ENCODE data around the gene NR2F1-AS1.
A peak's percentile ranks its signal among the peaks of the same experiment; 100 is the strongest.

The NR2F1-AS1 gene

DNA sequence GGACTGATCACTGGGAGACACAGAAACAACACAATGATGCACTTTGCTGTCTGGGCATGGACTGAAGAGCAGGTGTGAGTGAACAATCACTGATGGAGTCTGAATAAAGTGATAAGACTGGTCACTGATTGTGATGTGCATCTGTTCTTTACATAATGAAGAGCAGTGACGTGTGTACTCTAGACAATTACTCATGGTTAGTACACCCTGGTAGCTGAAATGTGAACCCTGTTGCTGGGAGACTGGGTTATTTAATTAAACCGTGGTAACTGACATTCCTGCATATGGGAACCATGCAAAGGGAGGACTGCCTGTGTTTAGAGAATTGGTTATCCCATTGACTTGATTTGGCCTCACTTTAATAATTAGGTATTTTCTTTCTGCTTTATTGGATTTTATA is 202.9 kb downstream of the NR2F1-AS1 start:
- peak; percentile 55 for DNase-seq

DNA sequence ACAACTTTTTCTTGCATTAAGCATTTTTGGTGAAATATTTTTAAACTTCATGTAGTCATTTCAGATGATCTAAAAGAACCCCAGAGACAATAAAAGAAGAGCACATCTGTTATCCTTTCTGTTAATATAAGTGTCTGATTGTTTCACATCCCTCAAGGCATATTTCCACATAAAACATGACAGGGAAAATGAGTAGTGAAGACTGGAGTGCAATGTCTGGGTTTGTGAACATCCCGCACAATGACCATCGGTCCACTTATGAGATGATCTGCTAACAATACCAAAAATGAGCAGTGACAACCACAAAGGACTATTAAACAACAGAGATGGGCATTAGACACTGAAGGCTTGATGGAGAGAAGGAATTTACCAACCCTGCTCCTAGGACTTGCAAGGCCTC is 209.1 kb downstream of the NR2F1-AS1 start:
- DNase-seq, result no peak

GRCh38 chr5:93364378-93364777 is 216.6 kb downstream of the NR2F1-AS1 start:
- DNase-seq, result no peak

DNA sequence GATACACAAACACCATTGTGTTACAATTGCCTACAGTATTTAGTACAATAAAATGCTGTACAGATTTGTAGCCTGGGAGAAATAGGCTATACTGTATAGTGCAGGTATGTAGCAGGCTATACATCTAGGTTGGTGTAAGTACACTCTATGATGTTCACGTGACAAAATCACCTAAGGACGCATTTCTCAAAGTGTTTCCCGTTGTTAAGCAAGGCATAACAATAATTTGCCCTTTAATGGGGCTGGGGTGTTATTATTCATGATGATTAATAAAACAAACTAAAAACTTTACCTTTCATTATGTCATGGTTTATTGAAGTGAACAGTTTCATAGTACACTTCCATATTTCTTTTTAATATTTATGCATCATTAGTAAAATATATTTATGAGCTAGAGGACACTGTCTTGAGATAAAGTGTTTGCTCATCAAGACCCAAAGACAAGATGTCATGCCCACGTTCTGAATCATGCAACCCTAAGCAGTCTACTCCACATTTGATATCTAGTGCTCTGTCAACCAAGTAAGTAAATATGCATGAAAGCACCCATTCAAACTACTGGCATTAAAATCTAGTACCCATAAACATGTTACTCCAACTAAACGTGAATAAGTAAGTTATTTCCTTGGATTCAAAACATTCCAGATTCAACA is 220.5 kb downstream of the NR2F1-AS1 start:
- peak; percentile 53 for DNase-seq

- DNase-seq, result no peak
Observed at GRCh38 chr5:93359960-93360305, 221.1 kb downstream of the NR2F1-AS1 start.
